HG02763 (cell line): Measurements from ENCODE around the gene DGKG.

Experiments used
- ATAC-seq: cut with Tn5 transposase; IDR thresholded peaks from one replicate; pipeline ENCODE4 v1.9.1; 2021; ENCODE audit warnings: mild to moderate bottlenecking, moderate library complexity; ENCODE audit not compliant: unreplicated experiment

Gene DGKG

DNA sequence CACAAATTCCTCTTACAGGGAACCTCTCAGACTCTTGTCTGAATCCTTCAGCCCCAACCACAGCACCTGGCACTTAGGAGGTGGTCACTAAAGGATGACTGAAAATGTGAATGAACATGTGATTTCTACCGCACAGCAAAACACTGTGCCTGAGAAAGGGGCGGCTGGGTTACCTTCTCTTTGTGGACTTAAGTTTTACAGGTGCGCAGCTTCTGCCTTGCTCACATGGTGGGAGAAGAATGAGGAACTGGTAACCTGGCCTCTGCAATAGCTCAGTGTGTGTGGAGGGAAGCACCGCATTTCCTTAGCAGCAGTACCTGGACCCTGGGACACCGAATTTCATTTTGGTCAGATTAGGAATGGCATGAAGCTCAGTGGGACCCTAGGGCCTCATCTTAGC, 243.3 kb downstream of the DGKG start:
- ATAC-seq, result no peak

DNA sequence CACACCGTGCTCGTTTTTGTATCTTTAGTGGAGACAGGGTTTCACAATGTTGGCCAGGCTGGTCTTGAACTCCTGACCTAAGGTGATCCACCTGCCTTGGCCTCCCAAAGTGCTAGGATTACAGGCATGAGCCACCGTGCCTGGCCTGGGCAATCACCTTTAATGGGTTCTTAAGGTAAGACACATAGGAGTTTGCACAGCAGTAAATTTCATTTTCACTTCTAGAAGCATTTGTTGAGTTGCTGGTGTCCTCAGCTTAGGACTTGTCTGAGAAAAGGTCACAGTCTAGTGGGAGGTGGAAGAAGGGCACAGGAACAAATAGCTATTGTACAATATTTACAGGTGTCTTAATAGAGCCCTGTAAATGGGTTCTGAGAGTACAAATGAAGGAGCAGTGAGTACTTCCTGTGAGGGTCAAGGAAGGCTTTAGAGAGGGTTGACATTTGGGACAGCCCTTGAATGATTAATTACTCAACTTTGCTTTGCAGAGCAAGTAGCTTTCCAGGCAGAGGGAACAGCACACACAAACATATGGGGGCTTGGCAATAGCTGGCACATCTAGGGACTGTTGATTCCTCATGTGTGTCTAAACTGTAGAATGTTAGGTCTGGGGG, 244.4 kb downstream of the DGKG start:
- no peak for ATAC-seq

DNA sequence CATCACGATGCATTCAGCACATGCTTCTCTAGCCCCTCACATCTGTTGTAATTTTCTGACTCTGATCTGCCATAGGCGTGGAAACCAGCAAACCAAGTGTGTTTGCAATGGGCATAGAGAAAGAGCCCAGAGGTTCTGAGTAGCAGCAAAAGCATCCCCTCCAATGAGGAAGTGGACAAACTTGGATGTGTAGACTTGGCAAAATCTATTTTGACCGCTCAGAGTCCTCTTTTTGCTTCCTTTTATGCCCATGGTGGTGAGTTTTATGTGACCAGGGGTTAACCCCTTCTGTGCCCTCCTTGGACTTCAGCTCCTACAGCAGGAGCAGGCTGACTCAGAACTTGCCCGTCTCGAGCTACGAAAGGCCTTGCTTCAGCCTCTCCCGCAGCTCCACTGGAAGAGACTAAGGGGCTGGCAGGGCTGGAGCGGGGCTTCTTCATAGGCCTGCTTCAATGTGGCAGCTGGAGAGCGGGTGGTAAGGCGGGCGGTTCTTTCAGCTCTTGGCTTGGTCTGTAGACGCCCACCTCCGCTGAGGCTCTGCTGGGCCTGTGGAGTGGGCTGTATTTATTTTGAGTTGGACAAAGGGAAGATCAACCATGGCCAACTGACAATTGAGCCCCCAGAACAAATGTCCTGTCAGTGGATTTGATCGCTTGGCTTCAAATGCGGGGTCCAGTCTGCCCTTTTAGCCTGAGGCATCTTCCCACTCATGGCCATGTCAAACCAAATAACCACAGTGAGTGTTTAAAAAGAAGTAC, 246.6 kb downstream of the DGKG start:
- no peak for ATAC-seq

DNA sequence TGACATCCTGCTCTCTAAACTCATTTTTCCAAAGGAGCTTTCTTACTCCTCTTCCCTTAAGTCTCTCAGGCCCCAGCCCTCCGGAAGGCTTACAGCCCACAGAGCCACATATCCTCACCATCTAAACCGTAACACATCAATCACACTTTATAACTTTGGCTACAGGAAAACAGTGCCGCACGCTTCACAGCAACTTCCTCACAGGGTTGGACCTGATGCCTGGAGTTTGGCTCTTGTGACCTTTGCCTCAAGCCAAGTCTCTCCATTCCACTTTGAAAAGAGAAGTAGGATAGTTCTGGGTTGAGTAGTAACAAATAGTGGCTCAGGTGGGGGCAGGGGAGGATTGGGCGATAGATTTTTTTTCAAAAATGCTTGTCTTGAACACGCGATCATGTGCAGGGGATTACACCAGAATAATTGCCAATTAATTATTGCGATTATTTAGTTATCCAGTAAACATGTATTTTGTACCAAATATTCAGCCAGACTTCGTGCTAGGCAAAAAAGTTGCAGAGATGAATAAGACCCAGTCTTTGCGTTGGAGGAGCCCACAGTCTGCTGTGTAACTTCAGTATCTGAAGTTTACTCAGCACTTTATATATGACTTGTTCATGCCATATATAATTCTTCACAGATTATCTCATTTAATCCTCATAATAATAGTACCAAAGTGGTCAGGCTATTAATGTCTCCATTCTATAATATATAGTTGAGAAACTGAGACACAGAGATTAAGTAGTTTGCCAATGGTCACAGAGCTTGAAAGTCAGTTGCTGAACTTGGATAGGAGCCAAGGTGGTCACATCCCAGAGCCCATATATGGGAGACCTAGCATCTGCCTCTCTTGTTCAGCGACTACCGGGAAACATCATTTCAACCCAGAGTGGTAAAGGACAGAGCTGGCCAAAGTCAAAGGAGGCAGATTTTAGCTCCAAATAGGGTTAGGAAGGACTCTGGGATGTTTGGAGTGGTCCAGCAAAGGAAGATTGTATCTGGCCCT, 250.8 kb downstream of the DGKG start:
- no peak for ATAC-seq

DNA sequence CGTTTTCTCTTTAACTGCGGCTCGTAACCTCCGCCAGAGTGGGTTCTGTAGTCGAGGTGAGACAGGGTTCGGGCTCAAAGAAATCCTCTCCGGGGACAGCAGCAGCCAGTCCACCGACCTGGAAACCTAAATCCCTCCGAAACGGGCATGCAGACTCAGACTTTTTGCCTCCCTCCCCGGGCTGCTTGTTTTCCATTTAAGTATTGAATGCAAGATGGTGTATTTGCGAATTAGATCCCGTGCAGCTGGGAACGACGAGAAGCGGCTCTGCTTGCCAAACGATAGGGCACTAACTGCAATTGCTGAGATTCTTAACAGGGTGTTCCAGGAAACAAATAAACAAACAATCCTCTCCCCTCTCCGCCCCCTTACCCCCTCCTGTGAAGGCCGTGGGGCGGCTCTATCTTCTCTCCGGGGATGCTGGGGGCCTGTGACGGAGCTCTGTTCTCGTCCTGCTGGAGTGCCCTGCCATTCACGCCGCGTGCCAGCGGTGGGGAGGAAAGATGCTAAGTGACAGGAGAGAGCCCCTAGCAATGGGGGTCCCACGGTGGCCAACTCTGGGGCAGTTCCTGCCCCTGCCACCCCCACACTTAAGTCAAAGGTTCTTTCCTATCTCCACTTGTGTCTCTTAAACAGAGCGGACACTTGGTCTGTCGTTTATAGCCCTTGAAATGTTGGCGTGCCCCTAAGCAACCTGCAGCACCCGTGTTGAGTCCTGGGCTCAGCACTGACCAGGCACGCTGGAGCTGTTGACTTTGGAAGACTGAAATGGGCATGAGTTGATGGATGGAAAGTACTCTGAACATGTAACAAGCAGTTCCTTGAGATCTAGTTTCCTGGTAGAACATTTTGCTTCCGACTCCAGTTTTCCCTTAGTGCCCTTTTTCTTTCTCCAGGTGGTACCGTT, 251.9 kb downstream of the DGKG start:
- no peak for ATAC-seq

DNA sequence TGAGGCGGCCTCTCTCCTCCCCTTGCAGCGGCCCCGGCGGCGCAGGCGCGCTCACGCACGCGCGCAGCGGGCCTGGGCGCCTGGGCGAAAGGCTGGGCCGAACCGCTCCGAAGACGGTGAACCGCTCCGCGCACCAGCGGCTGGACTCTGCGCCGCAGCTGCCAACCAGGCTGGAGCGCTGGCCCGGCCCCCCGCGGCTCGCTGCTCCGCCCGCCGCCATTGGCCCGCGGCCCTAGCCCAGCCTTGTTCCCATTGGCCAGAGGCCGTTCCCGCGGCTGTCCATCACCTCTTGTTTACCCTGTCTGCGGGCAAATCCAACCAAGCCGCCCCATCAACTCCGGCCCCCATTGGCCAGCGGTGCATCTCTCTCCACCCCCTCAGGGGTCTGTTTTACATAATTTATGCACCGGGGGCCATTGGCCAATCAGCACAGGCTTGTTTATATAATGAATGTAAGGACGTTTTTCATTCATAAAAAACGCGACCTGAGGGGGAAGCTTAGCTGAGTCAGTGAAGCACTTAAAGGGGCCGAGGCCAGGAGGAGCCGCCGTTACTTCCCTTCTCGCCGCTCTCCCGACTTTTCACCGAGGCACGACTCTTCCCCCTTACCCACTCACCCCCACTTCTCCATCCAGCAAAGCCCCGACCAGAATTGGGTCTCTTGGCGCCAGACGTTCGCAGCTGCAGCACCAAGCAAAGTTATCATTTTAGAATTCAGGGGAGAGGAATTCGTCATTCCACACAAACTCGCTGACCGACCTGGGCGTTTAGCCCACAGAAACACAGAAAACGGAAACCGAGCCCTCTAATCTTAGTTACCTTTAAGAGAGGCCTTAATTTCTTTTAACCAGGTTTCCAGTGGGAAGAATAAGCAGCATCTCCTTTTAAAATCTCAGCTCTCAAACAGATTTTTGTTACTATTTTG, 252.8 kb downstream of the DGKG start, which contains the start of gene ETV5:
TSS of gene ETV5 (minus strand) at position 149 of the 925 bp plus-strand sequence. CDS start 3,221 bp downstream, outside the sequence.
- ATAC-seq, result peak; percentile 96

DNA sequence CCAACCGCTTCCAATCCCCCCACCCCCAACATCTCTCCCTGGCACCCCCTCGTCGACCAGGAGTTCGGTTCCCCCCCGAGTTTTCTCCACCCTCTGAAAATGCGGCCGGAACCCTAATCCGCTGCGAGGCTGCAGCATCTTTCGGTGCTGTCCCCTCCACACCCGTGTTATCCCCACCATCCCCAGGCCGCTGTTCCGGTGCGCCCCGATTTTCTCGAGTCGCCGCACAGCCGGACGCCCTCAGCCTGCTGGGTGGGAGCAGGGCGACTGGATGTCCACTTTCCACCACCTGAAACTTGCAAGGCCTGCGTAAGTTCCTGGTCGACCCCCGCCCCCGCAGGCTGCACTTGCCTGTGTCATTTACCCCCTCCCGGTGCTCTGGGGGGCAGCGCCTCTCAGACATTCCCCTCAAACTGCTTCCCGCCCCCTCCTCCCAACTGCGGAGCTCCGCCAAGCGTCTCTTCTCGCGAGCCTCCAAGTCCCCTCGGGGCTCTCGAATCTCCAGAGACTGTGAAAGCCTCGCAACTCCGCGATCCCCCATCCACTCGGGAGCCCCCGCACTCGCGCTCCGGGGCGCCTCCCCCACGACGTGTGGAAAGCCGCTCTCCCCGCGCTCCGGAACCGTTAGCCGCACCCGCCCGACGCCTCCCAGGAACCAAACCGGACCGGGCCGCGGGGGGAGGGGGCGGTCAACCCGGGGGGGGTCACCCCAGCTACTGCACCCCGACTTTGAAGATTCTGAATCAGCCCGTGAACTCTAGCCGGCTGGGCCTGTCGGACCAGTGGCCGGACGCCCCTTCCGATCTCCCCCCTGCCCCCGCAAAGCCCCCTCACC, 253.7 kb downstream of the DGKG start:
- no peak for ATAC-seq

DNA sequence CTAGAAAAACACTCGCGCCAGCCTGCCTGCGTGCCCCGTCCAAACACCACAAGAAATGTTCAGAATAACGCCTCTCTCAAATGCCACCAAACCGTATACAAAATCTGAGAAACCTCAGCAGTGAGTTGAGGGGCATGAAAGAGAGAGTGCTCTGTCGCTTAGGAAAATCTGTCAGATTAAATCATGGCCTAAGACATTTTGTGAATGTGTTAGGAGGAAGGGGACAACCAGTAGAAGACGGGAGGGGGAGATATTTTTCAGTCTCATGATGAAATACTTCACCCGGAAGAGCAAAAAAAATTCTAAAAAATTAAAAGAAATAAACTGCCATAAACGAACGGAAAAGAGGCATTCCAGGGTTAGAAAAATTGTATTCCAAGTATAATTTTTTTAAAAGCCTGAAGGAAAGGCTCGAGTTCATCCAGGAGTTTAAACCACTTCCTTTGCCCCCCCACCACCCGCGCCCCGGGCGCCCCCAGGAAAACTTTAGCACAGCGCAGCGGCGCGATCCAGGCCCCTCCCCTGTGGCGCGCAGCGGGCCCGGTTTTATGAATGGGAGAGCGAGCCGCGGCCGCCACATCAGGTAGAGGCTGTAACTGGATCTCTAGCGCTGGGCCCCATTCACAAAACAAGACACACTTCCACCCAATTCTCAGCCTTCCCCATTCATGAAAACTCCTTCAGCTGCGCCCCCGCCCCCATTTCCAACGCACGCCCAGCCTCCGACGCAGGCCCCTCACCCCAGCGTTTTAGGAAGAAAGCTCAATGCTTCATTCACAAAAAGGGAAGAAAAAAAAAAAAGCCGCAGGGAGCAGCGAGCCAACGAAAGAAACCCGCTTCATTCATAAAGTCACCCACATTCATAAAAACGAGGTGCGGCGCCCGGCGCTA, 254.6 kb downstream of the DGKG start:
- ATAC-seq, result no peak

DNA sequence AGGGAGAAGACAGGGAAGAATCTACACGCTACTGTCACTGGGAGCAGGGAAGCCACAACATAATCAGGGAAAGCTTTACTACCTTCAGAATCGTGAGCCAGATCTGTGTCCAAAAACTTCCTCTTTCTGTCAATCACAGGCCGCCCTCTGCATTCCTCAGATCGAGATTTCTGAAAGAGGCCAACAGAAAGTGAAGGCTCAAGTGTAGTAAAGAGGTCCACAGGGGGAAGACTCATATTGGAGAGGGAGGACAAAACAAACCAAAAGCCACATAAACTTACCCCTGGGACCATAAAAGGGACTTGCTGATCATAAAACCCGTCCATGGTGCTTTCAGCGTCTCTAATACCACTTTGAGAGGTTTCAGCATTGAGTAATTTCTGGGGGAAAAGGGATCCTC, 256.5 kb downstream of the DGKG start:
- ATAC-seq, result no peak

DNA sequence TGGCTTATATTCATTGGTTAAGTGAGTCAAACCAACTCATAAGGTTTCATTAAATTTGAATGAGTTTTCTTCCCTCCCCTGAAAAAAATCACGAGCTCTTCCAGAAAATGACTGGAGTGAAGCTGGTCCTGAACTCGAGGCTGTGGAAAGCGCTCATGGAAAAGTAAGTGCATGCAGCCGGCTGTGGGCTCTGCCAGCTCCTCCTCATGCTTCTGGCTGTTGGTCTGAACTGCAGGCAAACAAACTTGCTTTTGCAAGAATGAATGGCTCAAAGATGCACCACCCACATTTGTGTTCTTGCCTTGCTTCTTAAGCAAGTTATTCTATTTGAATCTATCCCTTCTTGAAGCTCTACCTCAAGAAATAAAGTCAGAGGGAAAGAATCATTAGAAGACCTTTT, 259.3 kb downstream of the DGKG start:
- ATAC-seq, result no peak

DNA sequence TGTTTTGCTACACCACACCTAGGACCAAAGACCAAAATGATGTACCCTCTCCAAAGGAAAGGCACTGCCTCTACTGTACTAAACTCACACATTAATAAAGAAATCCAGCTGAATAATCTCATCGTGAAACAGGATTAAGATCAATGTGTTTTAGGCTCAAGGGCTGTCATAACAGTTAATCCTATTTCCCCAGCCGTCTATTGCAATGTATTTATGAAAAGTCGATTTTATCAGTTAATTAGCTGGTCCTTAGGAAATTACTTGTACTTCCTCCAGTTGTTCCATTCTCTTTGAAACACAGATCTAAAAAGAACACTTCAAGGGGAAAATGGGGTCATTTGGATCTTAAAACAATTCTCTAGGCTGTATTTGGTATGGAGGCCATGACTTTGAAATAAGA, 261.6 kb downstream of the DGKG start:
- no peak for ATAC-seq

DNA sequence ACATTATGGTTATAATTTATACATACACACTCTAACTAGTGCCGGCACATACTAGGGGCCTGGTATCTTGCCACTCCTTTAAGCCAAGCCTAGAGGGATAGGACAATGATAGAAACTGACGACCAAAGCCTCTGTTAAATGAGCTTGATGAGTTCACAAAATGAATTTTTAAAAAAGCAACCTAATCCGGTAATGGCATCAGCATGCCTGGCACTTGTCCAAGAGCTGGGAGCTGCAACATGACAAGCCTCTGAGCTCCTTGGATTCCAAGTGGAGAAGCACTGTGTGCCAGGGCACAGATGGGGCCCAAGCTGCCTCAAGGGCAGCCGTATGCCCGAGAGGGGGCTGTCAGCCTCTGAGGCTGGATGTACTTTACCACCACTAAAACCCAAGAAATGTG, 262.9 kb downstream of the DGKG start:
- ATAC-seq, result no peak

DNA sequence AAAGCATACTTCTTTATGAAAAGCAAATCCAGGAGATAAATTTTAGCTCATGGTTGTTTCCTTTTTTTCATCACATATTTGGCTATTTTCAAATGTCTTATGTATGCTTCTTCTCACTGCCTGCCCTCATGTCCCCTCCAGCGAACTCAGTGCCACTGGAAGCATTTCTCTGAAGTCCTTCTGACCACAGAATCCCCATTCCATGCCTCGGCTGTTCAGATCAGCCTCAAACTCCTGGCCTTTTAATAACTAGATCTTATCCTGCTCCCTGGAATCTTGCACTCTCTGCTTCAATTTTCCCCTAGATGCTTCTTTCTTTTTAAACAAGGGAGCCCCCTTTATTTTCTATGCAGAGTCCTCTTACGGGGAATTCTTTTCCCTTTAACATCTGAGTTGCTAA, 263.3 kb downstream of the DGKG start:
- no peak for ATAC-seq

DNA sequence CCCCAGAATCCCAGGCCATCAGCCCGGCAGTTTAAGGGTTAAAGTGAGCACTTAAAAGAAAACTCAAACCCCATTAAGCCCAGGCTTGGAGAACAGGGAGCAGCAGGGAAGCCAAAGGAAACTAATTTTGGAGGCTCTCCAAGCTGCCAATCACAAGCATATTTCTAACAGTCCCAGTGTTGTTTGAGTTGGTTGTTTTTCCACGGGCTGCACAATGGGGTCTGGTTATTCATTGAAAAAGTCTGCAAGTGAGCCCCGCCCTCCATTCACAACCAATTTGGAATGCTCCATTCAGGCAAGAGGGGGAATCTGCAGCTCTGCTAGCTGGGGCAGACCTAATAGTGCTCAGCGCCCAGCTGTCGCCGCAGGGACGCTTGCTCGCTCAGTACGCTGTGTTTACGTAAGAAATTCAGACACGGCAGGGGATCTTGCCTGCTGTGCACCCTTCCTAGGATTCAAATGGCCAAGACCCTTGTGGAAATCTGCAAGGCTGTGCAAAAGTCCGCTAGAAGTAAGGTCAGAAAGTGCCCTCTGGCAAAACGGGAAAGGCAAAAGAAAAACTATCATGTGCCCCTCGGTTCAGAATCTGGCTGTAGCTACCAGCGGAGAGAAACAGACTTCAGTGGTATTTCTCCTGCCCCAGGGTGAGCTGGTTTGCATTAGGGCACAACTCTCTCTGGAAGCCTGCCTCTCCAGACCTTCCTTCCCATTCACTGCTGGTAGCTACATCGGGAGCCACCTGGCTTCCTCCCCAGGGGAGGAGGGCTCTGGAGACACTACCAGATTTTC, 264.2 kb downstream of the DGKG start:
- no peak for ATAC-seq

DNA sequence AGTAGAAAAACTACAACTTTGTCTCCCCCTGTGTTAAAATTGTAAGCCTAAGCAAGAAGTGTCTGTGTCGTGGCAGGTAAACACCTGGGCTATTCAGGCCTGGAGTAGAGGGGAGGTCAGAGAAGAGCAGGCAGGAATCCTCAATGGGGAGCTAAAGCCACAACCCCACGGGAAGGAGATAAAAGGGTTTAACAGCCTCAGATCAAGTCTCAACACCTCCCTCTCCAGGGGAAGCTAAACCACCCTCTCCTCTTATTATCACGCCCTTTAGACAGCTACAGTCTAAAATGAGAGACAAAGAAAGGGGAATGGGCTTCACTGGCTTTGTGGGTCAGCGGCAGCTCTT, 264.7 kb downstream of the DGKG start:
- no peak for ATAC-seq
